Mucosa of descending colon (tissue), 3 donors: ENCODE results near the gene BLMH. TPM values are rescaled to one million over a fixed set of nuclear protein-coding genes. Genes with fewer than 3 reads are reported as not detected.
"Not testable (repeated sequence)": the region's sequence is repeated elsewhere in the genome, so short reads cannot be mapped to it uniquely, and the experiment has no call there.

Experiments
- ATAC-seq: fragments of 200-7000 bp; cut with Tn5 transposase; one replicate; pipeline ENCODE4 v1.9.1; 2020; ENCODE audit warnings: mild to moderate bottlenecking, moderate library complexity
- DNase-seq, 3 donors: peaks; one replicate each; pipeline ENCODE4 v3.0.0-alpha.2; 2020
- H3K36me3 ChIP-seq: fragments of 200-600 bp; one replicate; pipeline ENCODE4 v1.8.0; 2021; ENCODE audit warnings: low read depth, mild to moderate bottlenecking
- H3K4me1 ChIP-seq: fragments of 200-600 bp; one replicate; pipeline ENCODE4 v1.8.0; 2021; ENCODE audit warnings: low read depth, mild to moderate bottlenecking
- H3K4me3 ChIP-seq: fragments of 200-600 bp; one replicate; pipeline ENCODE4 v1.8.0; 2021; ENCODE audit warnings: mild to moderate bottlenecking
- H3K9me3 ChIP-seq: fragments of 200-600 bp; one replicate; pipeline ENCODE4 v1.8.0; 2021; ENCODE audit warnings: mild to moderate bottlenecking
- intact Hi-C, 2 donors: fragments of 100-400 bp; cut with DNase I in 1 of 2; cut with micrococcal nuclease in 1 of 2; formaldehyde crosslinking; loops; one replicate each; pipeline versions ENCODE4 v1.11.0 to v1.11.1; 2022; cut with DNase I, micrococcal nuclease
- total RNA-seq, 3 donors: library from RNA; stranded (reverse); fragmentation: NEBNext Ultra II Directional in 2 of 3; extraction: Animal tissue kit (Norgen Biotek cat#: 25700) in 2 of 3; gene quantifications; one replicate each; pipeline versions ENCODE4 v1.2.1 to v1.2.4, GENCODE V29; 2021 to 2023
- TF ChIP-seq, protein P1 (sequence below): fragments of 200-600 bp; IDR thresholded peaks from one replicate; pipeline ENCODE4 v1.8.0; 2022; ENCODE audit warnings: antibody characterized with exemption, mild to moderate bottlenecking
- donor health status: DM: no; HTN: no; CAD: no; lungs with moderate emphysema.
- donor health status: DM: no; HTN: no; CAD: no.
- donor health status: DM: no; HTN: yes; CAD: no.

The BLMH gene
- total RNA-seq, 3 donors from 2014 or later: 18.1 to 31.9 (median 22.0) TPM

DNA sequence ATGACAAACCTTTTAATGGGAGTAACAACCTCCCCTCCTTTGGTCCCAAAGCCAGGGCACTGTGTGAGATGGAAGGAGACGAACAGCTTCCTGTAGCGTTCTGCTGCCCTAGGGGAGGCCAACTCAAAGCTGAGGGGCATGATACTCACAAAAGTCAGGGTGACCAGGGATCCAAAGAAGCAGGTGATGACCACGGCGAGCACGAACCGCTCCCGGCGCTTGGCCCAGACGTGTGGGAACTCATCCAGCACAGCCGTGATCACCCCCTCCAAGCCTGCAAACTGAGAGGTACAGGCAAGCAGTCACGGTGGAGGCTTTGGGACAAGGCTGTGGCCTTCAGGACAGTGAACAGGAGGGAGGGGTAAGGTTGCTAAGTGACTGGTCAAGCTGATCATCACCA is 81.4 kb downstream of the BLMH start:
- TF ChIP-seq, protein P1, sequence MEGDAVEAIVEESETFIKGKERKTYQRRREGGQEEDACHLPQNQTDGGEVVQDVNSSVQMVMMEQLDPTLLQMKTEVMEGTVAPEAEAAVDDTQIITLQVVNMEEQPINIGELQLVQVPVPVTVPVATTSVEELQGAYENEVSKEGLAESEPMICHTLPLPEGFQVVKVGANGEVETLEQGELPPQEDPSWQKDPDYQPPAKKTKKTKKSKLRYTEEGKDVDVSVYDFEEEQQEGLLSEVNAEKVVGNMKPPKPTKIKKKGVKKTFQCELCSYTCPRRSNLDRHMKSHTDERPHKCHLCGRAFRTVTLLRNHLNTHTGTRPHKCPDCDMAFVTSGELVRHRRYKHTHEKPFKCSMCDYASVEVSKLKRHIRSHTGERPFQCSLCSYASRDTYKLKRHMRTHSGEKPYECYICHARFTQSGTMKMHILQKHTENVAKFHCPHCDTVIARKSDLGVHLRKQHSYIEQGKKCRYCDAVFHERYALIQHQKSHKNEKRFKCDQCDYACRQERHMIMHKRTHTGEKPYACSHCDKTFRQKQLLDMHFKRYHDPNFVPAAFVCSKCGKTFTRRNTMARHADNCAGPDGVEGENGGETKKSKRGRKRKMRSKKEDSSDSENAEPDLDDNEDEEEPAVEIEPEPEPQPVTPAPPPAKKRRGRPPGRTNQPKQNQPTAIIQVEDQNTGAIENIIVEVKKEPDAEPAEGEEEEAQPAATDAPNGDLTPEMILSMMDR: no peak
- Histone ChIP-seq H3K36me3 (no peaks in the 10 kb centered on the region), H3K4me3 (no peak overlapping the region), H3K9me3 (no peaks in the 10 kb centered on the region), H3K4me1 (no peaks in the 10 kb centered on the region)
- ATAC-seq: no peak
- intact Hi-C loops: no loop called here
- DNase-seq: no peak

DNA sequence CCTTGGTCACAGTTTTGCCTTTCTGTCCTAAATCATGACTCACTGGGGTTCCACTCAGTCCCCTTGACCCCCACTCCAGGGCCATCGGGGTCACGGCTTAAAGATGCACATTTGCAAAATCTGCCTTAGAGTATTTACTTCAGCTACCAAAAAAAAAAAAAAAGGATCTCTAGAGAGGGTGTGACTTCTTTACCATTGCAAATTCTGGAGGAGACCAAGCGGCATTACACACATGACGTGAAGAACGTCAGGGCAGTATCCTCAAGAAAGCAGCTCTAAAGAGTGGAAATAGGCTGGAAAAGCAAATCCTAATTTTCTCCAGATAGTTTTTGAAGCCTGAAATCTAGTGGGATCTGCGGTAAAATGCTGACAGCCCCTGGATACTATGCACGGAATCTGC is 81.8 kb downstream of the BLMH start:
- ATAC-seq: no peak
- intact Hi-C loops: no loop called here
- TF ChIP-seq, protein P1: no peak

DNA sequence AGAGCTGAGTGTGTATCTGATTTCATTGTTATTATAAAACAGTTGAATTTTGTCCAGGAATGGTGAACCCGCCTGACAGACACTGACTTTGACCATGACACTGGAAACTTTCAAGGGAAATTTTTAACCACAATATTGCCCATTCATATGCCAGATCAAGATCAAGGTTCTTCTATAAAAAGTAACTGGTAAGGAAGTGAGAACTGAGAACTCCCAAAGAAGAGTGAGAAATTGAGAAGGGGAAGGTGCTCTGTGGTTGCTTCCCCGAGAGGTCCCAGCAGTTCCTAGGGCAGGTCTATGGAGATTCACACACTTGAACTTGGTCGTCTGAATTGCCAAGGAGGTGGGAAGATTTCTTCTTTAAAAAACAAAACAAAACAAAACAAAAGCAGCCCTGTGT is 83.5 kb downstream of the BLMH start:
- intact Hi-C loops: no loop called here
- Histone ChIP-seq H3K36me3 (no peaks in the 10 kb centered on the region), H3K4me1 (no peaks in the 10 kb centered on the region), H3K4me3 (no peak overlapping the region), H3K9me3 (no peaks in the 10 kb centered on the region)
- TF ChIP-seq, protein P1: no peak
- no peak for ATAC-seq
- DNase-seq: no peak

More for the DNA sequence above, 81.8 kb downstream of the BLMH start:
- no peak for DNase-seq
- H3K4me3 ChIP-seq: no peak overlapping the region
- no peaks in the 10 kb centered on the region for H3K4me1 ChIP-seq
- H3K9me3 ChIP-seq: no peaks in the 10 kb centered on the region
- no peaks in the 10 kb centered on the region for H3K36me3 ChIP-seq

DNA sequence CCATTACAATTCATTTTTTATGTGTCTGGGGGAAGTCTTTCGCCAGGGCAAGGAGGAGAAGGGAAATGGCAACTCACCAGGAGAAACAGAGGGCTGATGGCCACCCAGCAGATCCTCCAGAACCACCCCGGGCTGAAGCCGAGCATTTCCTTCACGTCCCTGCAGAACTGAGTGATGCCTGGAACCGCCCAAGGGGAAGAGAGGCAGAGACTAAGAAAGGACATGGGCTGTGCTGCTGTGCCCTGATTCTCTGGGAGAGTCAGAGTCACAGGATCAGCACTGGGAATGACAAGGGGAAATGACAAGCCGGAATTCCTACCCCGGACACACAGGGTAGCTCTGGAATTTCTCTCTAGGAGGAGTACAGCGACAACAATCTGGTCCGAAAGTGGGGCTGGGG is 84.1 kb downstream of the BLMH start:
- Histone ChIP-seq H3K9me3 (no peaks in the 10 kb centered on the region), H3K36me3 (no peaks in the 10 kb centered on the region), H3K4me3 (no peak overlapping the region), H3K4me1 (no peaks in the 10 kb centered on the region)
- no peak for DNase-seq
- TF ChIP-seq, protein P1: no peak
- intact Hi-C loops: no loop called here
- no peak for ATAC-seq

DNA sequence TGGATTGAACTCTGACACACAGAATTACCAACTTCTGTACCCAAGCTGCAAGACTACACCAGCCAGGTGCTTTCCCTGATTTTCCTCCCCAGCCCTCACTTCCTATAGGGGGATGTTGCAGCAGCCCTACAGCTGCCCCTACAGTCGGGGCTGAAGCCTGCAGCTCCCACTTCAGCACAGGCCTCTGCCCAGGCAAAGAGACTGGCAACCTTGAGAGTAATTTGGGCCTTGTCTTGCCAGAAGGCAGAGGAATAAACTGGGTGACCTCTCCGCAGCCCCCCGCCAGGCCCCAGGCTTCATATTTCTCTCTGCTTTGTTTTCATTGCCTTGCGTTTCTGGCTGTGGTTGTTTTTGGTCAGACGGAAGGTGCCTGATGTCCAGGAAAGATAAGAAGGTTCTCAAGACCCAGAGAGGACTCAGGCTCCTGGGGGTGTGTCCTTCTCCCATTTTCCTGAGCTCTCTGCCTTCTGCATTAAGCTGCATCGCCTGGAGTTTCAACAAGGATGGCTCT is 88.2 kb downstream of the BLMH start:
- DNase-seq (no peak), ATAC-seq (no peak)
- TF ChIP-seq, protein P1: no peak
- Histone ChIP-seq H3K36me3 (no peaks in the 10 kb centered on the region), H3K9me3 (no peaks in the 10 kb centered on the region), H3K4me1 (no peaks in the 10 kb centered on the region), H3K4me3 (no peak overlapping the region)
- intact Hi-C loops: no loop called here

DNA sequence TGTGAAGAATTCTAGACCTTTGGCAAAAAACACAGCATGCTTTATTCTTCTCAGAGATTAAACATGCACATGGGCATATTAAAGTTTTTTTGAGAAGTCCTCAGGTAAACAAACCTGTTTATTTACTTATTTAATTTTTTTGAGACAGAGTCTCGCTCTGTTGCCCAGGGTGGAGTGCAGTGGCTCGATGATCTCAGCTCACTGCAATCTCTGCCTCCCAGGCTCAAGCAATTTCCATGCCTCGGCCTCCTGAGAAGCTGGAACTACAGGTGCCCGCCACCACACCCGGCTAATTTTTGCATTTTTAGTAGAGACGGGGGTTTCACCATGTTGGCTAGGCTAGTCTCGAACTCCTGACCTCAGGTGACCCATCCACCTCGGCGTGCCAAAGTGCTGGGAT is 91.1 kb downstream of the BLMH start:
- DNase-seq, H3K9me3 ChIP-seq, H3K4me3 ChIP-seq, ATAC-seq, H3K4me1 ChIP-seq, intact Hi-C loops, H3K36me3 ChIP-seq: not testable (repeated sequence)
